HG03457 (cell line): Measurements from ENCODE around the gene APPL2.

Experiments used
- ATAC-seq: cut with Tn5 transposase; IDR thresholded peaks from one replicate; pipeline ENCODE4 v1.9.1; 2021; ENCODE audit warnings: moderate number of reproducible peaks; ENCODE audit not compliant: unreplicated experiment

APPL2 gene

GRCh38 chr12:105235732-105236476, at the start of gene APPL2:
Gene APPL2, minus strand, starts transcription at chr12:105236174. Its CDS starts 162 bp downstream, at chr12:105236012.
- peak; percentile 70 for ATAC-seq

- ATAC-seq = no peak
Measured at GRCh38 chr12:105285378-105285777, 49.4 kb upstream of the APPL2 start.

GRCh38 chr12:105281694-105282049, 45.7 kb upstream of the APPL2 start:
- ATAC-seq = no peak

GRCh38 chr12:105280966-105281693, 45.2 kb upstream of the APPL2 start:
- no peak for ATAC-seq

- ATAC-seq = no peak
Measured at GRCh38 chr12:105279460-105280056, 43.6 kb upstream of the APPL2 start.

- ATAC-seq = no peak
Measured at GRCh38 chr12:105278043-105278697, 42.2 kb upstream of the APPL2 start.

GRCh38 chr12:105275997-105276733, 40.2 kb upstream of the APPL2 start:
- ATAC-seq = no peak

GRCh38 chr12:105274571-105274970, 38.6 kb upstream of the APPL2 start:
- no peak for ATAC-seq

- no peak for ATAC-seq
Measured at GRCh38 chr12:105273601-105274000, 37.6 kb upstream of the APPL2 start.

GRCh38 chr12:105272814-105273416, 36.9 kb upstream of the APPL2 start:
- ATAC-seq = no peak

- no peak for ATAC-seq
Measured at GRCh38 chr12:105272152-105272551, 36.2 kb upstream of the APPL2 start.

GRCh38 chr12:105271364-105271763, 35.4 kb upstream of the APPL2 start:
- no peak for ATAC-seq

GRCh38 chr12:105270671-105271255, 34.8 kb upstream of the APPL2 start:
- no peak for ATAC-seq

- no peak for ATAC-seq
Measured at GRCh38 chr12:105267711-105268110, 31.7 kb upstream of the APPL2 start.

- no peak for ATAC-seq
Measured at GRCh38 chr12:105264771-105265170, 28.8 kb upstream of the APPL2 start.

GRCh38 chr12:105262461-105263184, 26.6 kb upstream of the APPL2 start:
- no peak for ATAC-seq

- no peak for ATAC-seq
Measured at GRCh38 chr12:105261010-105261409, 25.0 kb upstream of the APPL2 start.

GRCh38 chr12:105259226-105259625, 23.3 kb upstream of the APPL2 start:
- ATAC-seq = no peak

- no peak for ATAC-seq
Measured at GRCh38 chr12:105257321-105257728, 21.4 kb upstream of the APPL2 start.
